ENCODE measurements around the gene TRIM26.
"Not testable (repeated sequence)": the region's sequence is repeated elsewhere in the genome, so short reads cannot be mapped to it uniquely, and the experiment has no call there.

TRIM26 gene

DNA sequence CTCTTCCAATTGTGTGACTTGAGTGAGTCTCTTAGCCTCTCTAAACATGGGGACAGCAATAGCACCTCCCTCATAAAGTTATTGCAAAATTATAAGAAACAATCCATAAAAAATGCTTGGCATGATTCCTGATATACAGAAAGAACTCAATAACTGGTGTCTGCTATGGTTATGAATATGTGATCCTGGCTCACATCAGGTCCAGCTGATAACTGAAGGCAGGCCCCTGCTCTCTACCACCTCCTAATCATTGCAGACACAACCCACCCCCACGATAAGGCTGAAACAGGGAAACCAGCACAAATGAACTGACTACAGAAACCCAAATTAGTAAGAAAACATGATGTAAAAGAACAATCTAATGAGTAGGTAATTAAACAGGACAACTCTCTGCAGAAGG, 44.5 kb downstream of the TRIM26 start:
- DNase-seq, result no peak

DNA sequence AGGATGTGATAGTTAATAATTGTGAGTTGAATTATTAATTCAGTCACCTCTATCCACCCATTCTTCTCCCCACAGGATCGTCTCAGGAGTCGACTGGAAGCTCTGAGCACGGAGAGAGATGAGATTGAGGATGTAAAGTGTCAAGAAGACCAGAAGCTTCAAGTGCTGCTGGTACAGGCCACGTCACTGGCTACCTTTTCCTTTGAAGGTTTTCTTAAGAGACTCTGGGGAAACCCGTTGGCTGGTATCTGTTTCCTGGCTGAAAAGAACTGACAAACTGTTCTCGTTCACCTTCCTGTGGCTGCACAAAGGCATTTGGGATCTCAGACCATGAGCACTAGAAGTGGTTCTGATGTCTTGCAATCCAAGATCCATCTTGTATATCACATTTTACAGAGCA, 46.1 kb downstream of the TRIM26 start:
- no peak for DNase-seq

- DNase-seq, result not testable (repeated sequence)
These were observed 48.0 kb downstream of the TRIM26 start for GRCh38 chr6:30165238-30165637.

DNA sequence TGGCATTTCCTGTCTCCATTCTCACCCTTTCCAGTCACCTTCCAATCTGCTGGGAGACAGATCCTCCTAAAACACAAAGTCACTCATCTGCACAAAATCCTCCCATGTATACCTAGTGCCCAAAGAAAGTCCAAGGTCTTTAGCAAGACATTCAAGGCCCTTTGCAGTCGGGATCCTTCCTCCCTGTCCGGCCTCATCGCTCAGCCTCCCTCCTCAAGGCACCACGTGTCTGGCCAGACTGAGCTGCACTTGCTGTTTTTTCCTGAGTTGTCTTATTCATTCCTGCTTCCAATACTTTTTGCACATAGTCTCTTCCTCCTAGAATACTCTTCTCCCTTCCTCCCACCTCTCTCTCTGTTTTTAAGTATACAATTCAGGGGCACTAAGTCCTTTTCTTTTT, 48.5 kb downstream of the TRIM26 start:
- DNase-seq, result no peak

DNA sequence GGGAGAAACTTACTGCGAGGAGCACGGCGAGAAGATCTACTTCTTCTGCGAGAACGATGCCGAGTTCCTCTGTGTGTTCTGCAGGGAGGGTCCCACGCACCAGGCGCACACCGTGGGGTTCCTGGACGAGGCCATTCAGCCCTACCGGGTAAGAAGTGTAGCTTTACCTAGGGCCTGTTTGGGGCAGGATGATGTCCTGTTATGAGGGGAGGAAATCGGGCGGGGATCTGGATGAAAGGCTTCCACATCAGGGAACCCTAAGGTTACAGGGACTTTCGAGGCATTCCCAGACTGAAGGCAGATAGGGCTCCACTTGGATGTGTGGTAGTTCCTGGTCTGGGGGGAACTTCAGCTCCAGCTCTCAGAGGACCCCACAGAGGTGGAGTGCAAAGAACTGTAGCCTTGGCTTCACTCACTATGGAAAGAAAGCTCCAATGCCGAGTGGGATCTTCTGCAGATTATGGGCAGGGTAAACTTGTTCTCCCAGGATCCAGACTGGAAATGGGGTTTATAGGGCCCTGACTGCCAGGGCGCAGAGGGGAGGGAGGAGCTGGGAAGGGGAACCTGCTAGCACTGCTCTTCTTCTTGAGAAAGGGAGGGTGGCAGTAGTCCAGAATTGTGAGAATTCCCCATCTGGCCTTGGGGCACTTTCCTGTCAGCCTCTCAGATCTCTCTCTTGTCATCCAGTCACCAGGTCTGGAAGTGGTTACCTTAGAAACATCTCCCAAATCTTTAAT, 49.1 kb downstream of the TRIM26 start:
- no peak for DNase-seq

- no peak for DNase-seq
These were observed 49.9 kb downstream of the TRIM26 start, which contains the start of gene TRIM15 for GRCh38 chr6:30163090-30163917. TRIM15 (plus strand) TSS chr6:30163546; CDS start chr6:30163685, 139 bp downstream.

DNA sequence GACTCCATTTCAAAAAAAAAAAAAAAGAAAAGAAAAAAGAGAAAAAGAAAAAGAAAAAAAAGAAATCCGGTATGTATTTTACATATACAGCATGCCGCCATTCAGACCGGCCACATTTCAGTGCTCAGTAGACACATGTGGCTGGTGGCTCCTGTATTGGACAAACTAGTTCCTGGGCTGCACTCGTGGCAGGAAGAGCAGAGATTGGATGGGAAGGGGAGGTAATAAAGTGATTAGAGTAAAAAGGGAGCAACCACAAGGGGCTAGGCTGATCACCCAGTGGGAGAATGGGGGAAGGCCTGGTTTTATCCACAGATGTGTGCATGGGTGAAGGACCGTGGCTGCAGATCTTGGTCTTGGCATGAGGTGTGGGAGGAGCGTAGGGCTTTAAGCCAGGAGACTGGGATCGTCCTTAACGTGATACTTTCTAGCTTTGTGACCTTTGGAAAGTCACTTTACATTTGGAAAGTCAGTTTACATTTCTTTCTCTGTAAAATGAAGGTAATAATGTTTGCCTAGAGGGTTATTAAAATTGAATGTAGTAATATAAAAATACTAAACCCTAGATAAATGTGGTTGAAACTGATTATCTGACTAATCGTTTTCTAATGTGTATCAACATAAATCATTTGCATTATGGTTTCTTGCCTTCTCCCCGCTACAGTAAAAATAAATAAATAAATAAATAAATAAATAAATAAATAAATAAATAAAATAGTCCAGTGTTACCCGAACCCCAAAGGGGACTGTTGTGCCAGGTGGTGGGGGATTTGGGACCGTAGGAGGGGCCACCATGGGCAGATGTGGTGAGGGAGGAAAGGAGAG, 50.7 kb downstream of the TRIM26 start:
- no peak for DNase-seq

GRCh38 chr6:30160785-30161531, 52.2 kb downstream of the TRIM26 start, which contains the start of gene TRIM10:
TRIM10 (minus strand) TSS chr6:30161211; CDS start chr6:30160858, 353 bp downstream.
- no peak for DNase-seq

DNA sequence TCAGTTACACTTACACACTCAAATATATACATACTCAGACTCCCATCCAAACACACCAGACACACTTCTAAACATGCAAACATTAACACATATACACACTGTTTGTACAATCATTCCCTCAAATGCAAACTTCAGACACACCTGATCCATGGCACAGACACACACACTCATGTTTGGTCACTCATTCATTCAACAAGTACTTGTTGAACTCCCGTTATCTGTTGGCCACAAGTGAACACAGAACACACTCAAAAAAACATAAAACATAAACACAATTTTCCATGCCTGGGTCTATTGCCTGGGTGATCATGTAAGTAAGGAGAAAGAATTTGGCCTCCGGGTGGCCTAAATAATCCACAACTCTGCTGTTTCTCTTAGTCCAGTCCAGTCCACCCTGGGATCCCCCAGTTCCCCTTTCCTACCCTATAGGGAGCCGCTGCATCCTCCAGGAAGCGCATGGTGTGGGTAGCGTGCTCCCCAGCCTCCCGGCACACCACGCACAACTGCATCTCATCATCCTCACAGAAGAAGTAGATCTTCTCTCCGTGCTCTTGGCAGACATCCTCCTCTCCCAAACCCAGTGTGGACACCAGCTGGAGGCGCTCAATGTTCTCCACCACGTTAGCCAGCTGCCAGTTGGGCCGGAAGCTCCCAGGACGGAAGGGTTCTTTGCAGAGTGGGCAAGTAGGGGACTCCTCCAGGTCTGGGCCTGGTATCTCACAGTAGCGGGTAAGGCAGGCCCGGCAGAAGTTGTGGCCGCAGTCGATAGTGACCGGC, 53.0 kb downstream of the TRIM26 start:
- DNase-seq, result no peak

DNA sequence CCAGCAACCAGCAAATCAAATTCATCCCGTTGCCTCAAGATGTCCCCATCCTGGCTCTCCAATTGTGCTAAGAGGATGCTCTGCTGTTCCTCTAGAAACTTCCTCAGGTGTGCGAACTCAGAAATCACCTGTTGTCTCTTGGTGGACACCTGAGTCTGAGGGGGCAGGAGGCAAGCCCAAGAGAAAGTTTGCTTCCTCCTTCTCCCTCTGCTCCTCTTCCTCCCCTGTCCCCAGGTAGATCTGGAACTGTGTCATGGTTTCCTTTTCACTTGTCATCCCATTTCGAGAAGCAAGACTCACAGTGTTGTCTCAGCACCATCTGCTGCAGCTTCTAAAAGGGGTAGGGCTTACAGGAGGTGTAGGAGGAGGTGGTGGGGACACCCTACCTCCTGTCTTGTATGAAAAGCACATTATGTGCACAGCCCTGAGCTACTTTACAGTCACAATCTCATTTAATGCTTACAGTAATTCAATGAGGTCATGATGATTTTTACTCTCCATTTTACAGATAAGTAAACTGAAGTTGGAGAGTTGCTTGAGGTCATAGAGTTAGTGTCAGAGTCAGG, 54.6 kb downstream of the TRIM26 start:
- DNase-seq, result no peak

- no peak for DNase-seq
These were observed 55.2 kb downstream of the TRIM26 start for GRCh38 chr6:30157999-30158398.

DNA sequence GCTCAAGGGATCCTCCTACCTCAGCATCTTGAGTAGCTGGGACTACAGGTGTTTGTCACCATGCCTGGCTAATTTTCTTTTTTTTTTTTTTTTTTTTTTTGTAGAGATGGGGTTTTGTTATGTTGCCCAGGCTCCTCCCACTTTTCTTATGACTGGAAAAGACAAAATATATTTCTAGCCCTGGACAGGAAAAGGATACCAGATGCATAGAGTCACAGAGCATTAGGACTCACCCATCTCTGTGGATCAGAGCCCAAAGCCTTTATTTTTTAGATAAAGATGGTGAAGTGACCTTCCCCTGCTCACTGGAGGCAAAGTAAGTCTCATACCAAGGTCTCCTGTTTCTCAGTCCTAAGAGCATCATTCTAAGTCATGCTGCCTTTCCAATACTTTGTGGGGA, 55.6 kb downstream of the TRIM26 start:
- DNase-seq, result no peak

DNA sequence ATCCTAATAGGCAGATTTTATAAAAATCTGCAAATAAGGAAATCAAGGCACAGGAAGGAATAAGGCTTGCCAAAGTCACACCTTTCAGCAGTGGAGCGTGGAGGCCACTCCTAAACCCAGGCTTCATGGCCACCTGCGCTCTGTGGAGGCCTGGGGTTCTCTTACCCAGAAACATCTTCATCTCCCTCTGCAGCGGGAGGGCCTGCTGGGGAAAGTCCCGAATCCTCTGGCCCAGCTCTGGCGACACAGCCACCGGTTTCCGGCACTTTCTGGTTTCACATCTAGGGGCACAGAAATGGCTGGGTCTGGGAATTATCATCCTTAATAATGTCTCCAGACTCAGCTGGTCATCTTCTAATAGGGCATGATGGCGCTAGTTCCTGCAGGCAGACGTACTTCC, 56.4 kb downstream of the TRIM26 start:
- DNase-seq, result no peak

- DNase-seq, result no peak
These were observed 57.0 kb downstream of the TRIM26 start for GRCh38 chr6:30156262-30156599.

- no peak for DNase-seq
These were observed 57.5 kb downstream of the TRIM26 start for GRCh38 chr6:30155520-30156261.

GRCh38 chr6:30154709-30155519, 58.3 kb downstream of the TRIM26 start:
- DNase-seq, result no peak

GRCh38 chr6:30154061-30154460, 59.1 kb downstream of the TRIM26 start:
- DNase-seq, result no peak

- no peak for DNase-seq
These were observed 60.1 kb downstream of the TRIM26 start for GRCh38 chr6:30152910-30153610.

DNA sequence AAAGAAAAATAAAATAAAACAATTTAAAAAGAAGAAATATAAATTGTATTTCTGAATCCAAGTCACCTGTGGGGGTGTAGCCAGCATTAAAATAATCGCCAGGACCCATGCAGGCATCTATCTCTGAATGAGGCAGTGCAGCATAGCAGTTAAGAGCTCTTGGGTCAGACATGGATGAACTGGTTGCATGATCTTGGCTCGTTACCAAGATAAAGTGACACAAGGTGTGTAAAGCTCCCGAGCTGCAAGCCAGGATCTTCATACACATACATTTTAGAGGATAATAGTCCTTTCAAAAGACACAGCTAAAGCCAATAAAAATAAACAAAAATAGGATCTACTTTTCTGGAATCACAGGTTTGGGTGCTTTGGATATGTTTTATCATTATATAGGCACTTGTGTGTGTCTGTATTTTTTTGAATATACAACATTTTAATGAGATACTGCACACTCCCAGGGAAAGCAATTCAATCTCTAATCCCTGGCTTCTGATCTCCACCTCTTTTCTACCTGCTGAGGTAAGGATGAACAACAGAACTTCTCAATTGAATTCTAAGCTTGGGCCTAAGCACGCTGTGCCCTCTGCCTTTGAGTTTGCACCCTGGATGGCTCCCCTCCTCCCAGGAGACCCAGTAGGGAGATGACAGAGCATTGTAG, 61.1 kb downstream of the TRIM26 start:
- DNase-seq, result no peak
